Neural crest cell (in vitro differentiated cells): ENCODE results near the gene PI4KA. TPM values are rescaled to one million over a fixed set of nuclear protein-coding genes. Genes with fewer than 3 reads are reported as not detected.

ENCODE experiments used
- DNase-seq: peaks from one replicate; pipeline ENCODE4 v3.0.0; 2021; ENCODE audit warnings: low read depth, mixed read lengths, low spot score
- H3K27ac Mint-ChIP-seq: one replicate; pipeline ENCODE4 v1.8.0; 2021; ENCODE audit warnings: mild to moderate bottlenecking, mixed read lengths; ENCODE audit not compliant: unreplicated experiment
- H3K27me3 Mint-ChIP-seq: 2 replicates; pipeline ENCODE4 v1.8.0; 2021; ENCODE audit warnings: low read depth, mild to moderate bottlenecking, mixed read lengths
- H3K36me3 Mint-ChIP-seq: 2 replicates; pipeline ENCODE4 v1.8.0; 2021; ENCODE audit warnings: low read depth, mild to moderate bottlenecking, mixed read lengths
- H3K4me1 Mint-ChIP-seq: 2 replicates; pipeline ENCODE4 v1.8.0; 2021; ENCODE audit warnings: mixed read lengths
- H3K4me3 Mint-ChIP-seq: one replicate; pipeline ENCODE4 v1.8.0; 2021; ENCODE audit warnings: mild to moderate bottlenecking, mixed read lengths
- H3K9me3 Mint-ChIP-seq: 2 replicates; pipeline ENCODE4 v1.8.0; 2021; ENCODE audit warnings: mixed read lengths
- total RNA-seq: library from RNA; stranded (reverse); gene quantifications from 2 replicates; pipeline ENCODE4 v1.2.1, GENCODE V29; 2021
- TF ChIP-seq, protein P1 (sequence below): fragments of 200-600 bp; sonication (generic); conservative IDR thresholded peaks from 2 replicates; pipeline ENCODE4 v1.5.0; 2021; ENCODE audit warnings: antibody characterized with exemption, mild to moderate bottlenecking

Gene PI4KA
- total RNA-seq, 1 donor from 2014 or later = 85.8 TPM

DNA sequence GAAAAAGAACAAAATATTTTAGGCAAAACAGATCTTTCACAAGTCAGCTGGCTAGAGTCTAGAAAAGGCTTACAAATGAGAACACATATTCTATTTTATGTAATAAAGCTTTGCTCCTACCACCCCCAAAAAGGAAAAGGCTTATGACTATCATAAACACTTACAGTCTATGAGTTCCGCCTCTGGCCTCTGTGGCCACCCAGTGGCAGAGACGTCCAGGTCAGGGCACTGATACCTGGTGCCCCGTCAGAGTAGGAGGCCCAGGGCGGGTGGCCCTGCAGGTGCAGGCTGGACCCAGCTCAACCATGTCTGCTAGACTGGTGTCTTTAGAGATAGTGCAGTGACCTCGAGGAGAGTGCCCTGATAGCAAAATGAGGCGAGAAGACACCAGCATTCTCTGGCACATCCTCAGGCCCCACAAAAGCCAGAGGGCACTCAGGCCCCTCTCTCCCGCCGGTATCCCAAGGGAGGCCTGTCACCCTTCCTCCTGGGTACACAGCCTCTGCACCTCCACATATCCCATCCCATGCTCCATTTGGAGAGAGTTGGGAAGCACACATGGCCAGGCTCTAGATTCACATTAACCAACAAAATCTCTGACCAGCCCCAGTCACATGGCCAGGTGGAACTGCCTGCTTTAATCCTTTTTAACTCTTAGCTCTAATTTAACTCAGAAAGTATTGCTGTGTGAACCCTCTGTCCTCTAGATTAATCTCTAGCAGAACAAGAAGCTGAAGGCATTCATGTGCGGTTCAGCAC, 112.0 kb downstream of the PI4KA start:
- H3K9me3 Mint-ChIP-seq = no peaks in the 10 kb centered on the region
- H3K27me3 Mint-ChIP-seq = no peaks in the 10 kb centered on the region
- TF ChIP-seq, protein P1, sequence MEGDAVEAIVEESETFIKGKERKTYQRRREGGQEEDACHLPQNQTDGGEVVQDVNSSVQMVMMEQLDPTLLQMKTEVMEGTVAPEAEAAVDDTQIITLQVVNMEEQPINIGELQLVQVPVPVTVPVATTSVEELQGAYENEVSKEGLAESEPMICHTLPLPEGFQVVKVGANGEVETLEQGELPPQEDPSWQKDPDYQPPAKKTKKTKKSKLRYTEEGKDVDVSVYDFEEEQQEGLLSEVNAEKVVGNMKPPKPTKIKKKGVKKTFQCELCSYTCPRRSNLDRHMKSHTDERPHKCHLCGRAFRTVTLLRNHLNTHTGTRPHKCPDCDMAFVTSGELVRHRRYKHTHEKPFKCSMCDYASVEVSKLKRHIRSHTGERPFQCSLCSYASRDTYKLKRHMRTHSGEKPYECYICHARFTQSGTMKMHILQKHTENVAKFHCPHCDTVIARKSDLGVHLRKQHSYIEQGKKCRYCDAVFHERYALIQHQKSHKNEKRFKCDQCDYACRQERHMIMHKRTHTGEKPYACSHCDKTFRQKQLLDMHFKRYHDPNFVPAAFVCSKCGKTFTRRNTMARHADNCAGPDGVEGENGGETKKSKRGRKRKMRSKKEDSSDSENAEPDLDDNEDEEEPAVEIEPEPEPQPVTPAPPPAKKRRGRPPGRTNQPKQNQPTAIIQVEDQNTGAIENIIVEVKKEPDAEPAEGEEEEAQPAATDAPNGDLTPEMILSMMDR = no peak
- no peak for DNase-seq
- peaks cover 7% of the 10 kb centered on the region for H3K4me1 Mint-ChIP-seq
- H3K36me3 Mint-ChIP-seq = peaks cover 9% of the 10 kb centered on the region
- no peak overlapping the region for H3K27ac Mint-ChIP-seq
- H3K4me3 Mint-ChIP-seq = no peak overlapping the region

DNA sequence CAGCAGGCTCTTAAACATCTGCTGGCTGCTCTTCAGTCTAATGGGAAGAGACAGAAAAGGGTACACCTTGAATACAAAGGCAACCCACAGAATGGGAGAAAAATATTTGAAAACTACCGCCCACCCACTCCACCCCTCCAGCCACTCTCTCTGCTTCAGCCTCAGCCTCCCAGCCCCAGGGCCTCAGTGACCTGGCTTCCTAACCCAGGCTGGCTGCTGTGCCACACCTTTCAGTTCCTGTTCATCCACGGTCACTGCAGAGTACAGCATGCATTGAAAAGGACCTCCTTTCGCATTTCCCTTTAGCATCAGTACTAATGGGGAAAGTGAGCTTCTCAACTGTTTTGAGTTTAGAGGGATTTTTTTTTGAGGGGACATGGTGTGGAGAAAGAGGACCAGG, 113.5 kb downstream of the PI4KA start:
- peaks cover 24% of the 10 kb centered on the region for H3K36me3 Mint-ChIP-seq
- H3K9me3 Mint-ChIP-seq = peaks cover 8% of the 10 kb centered on the region
- TF ChIP-seq, protein P1 = no peak

DNA sequence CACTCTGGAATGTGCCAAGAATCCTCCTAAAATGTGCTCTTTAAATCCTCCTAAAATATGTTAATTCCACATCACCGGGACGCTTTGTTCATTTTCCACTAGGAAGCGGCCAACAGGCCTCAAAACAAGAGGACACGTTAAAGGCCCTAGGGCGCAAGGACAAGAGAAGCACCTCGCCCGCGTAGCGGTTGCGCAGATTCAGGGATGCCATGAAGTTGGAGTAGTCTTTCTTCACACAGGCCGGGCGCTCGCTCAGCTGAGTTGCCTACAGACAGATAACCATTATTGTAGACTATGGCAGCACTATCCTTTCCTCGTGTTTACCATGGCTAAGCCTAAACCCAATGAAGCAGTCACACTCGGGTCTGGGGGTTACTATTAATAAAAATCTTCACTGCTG, 114.2 kb downstream of the PI4KA start:
- peaks cover 26% of the 10 kb centered on the region for H3K36me3 Mint-ChIP-seq
- H3K9me3 Mint-ChIP-seq = peaks cover 8% of the 10 kb centered on the region
- no peaks in the 10 kb centered on the region for H3K4me1 Mint-ChIP-seq
- H3K4me3 Mint-ChIP-seq = no peak overlapping the region
- TF ChIP-seq, protein P1 = no peak
- no peak for DNase-seq
- H3K27me3 Mint-ChIP-seq = no peaks in the 10 kb centered on the region
- no peak overlapping the region for H3K27ac Mint-ChIP-seq

More for the DNA sequence above, 113.5 kb downstream of the PI4KA start:
- H3K27ac Mint-ChIP-seq = no peak overlapping the region
- no peak overlapping the region for H3K4me3 Mint-ChIP-seq
- H3K4me1 Mint-ChIP-seq = peaks cover 3% of the 10 kb centered on the region
- H3K27me3 Mint-ChIP-seq = no peaks in the 10 kb centered on the region
- DNase-seq = no peak

DNA sequence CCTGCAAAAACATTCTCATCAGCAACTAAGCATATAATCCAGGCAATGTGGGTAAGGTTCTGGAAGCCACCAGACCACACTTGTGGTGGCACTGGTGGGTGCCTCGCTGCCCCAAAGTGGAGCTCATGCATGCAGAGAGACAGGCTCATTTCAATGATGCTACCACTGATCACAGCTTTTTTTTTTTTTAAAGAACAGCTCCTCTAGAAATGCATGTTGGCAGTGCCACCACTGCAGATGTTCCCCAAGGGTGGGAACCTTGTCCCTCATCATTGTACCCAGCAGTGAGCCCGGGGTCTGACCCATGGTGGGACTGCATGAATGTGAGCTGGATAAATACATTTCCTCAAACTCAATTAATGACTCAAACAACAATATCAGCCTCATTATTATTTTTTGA, 115.8 kb downstream of the PI4KA start:
- TF ChIP-seq, protein P1 = no peak
- H3K4me3 Mint-ChIP-seq = no peak overlapping the region
- no peak overlapping the region for H3K27ac Mint-ChIP-seq
- H3K36me3 Mint-ChIP-seq = peaks cover 36% of the 10 kb centered on the region
- no peaks in the 10 kb centered on the region for H3K27me3 Mint-ChIP-seq
- no peak for DNase-seq
- H3K4me1 Mint-ChIP-seq = no peaks in the 10 kb centered on the region
- H3K9me3 Mint-ChIP-seq = peaks cover 8% of the 10 kb centered on the region

DNA sequence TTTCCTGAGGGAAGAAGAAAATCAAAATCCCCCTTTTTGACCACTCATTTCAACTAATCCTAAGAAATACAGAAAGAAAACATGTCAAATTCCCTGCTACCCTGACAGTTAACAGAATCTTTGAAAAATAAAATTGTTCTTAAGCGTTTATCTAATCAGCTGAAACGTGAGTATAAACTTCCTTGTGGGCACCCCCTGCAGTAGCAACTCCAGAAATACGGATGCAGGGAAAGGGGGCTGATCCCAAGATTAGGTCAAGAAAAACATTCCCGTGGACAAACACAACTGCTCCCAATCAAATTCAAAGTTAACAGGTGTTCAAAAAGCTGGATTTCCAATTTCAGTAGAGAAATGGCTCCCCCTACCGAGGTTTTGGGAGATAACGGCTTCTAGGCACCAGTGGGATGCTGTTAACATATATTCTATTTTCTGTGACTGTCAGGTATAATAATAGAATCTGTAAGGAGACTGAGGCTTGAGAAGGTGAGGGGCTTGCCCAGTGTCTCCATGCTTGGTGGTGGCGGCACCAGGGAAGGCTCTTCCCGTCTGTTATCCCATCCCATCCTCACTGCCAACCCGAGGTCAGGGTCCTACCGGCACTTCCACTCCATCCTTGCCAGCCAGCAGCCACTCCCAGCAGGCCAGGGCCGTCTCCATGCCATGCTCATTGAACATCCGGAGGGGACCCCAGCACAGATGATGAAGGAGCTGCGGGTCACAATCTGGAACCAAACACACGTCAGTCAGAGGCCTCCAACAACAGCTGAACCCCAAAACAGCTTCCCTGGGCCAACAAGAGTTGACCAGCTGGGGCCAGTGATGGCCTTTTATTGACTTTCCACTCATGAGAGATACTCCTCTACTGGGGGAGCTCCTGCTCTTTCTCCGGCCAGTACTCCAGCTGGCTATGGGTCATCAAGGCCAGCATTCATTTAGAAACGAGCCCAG, 116.7 kb downstream of the PI4KA start:
- H3K4me1 Mint-ChIP-seq = no peaks in the 10 kb centered on the region
- no peak for DNase-seq
- H3K9me3 Mint-ChIP-seq = peaks cover 8% of the 10 kb centered on the region
- peaks cover 36% of the 10 kb centered on the region for H3K36me3 Mint-ChIP-seq
- no peak overlapping the region for H3K27ac Mint-ChIP-seq
- TF ChIP-seq, protein P1 = peak; percentile 72
- peak overlapping the region; percentile 27 for H3K4me3 Mint-ChIP-seq
- H3K27me3 Mint-ChIP-seq = no peaks in the 10 kb centered on the region
